Forelimb muscle (tissue), 1 donor: ENCODE data around the gene ZFYVE21. TPM values are rescaled to one million over a fixed set of nuclear protein-coding genes. Genes with fewer than 3 reads are reported as not detected.
"Not testable (repeated sequence)": the region's sequence is repeated elsewhere in the genome, so short reads cannot be mapped to it uniquely, and the experiment has no call there.

Experiments
- DNase-seq: peaks from one replicate; pipeline ENCODE4 v3.0.0-alpha.2; 2013; ENCODE audit warnings: low read depth
- polyA plus RNA-seq: library from polyadenylated mRNA; unstranded; fragments of 120-200 nt; gene quantifications from one replicate; pipeline ENCODE4 v1.2.1, GENCODE V29; 2013; ENCODE audit not compliant: insufficient read length

ZFYVE21 gene
- polyA plus RNA-seq, 1 donor, result 42.2 TPM

DNA sequence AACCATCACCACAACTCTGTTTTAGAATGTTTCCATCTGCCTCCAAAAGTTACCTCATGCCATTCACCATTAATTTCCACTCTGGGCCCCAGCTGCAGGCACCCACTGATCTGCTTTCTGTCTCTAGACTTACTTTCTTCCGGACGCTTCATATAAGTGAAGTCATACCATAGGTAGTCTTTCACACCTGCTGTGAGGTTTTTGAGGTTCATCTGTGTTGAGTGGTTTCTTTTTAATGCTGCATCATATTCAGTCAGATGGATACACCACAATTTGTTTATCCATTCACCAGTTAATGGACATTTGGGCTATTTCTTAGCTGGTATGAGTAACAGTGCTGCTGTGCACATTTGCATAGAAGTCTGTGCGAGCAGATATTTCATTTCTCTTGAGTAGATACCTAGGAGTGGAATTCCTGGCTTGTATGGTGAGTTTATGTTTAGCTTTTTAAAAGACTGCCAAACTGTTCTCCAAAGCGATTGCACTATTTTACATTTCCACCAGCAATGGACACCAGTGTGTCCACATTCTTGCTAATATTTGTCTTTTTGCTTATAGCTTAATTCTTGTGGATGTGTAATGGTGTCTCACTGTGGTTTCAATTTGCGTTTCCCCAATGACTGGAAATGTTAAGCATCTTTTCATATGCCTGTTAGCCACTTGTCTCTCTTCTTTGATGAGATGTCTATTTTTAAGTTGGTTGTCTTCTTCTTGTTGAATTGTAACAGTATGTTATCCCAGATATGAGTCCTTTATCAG, 48.3 kb downstream of the ZFYVE21 start:
- no peak for DNase-seq

DNA sequence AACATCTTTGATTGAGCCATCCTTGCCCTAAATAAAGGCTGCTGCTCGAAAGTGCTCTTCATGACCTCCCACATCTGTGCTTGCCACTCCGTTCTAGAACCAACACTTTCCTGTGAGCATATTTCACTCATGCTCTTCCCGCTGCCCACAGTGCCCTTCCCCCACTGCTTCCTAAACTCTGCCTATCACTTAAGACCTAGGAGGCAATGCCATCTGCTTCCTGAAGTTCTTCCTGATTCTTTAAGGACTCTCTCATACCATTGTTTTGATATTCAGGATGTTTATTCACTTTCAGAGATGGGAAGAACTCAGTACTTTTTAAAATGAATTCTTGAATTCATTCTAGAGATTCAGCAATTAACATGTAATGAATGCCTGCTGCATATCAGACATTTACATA, 49.9 kb downstream of the ZFYVE21 start:
- no peak for DNase-seq

DNA sequence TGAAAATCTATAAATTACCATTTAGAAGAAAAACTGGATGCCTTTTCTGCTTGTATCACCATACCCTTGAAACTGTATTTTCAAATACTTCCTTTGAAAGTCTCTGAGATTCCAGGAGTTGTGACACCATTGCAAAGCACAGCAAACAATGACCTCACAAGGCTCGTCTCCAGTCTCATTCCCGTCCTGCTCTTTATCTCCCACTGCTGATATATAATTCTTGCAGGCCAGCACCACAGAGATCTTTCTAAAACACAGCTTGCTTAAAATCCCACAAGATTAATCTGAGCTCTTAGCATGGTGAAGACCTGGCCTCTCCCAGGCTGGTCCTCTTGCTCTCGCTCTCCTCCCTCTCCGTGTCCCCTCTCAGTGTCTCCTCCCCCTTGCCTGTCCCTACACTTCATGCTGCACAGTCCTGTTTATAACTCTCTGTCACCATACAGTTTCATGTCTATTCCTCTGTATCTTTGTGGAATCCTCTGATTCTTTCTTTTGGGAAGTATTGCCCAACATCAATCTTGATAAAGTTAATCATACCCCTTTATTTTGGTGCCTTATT, 51.8 kb downstream of the ZFYVE21 start:
- no peak for DNase-seq

DNA sequence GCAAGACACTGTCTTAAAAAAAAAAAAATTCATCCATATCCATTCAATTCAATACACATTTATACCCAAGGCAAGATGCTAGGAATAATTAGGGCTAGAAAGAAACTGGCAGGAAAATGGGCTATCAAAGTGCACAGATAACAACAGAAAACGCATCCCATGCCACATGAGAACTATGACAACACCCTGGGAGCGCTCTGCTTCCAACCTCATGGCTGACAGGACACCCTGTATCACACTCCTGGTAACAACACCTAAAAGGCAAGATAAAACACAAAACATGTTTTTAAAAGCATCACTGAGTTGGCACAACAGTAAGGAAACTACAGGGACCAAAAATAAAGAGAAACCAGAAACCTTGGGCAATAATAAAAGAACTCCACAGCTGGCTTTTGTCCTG, 54.9 kb downstream of the ZFYVE21 start:
- DNase-seq, result no peak

DNA sequence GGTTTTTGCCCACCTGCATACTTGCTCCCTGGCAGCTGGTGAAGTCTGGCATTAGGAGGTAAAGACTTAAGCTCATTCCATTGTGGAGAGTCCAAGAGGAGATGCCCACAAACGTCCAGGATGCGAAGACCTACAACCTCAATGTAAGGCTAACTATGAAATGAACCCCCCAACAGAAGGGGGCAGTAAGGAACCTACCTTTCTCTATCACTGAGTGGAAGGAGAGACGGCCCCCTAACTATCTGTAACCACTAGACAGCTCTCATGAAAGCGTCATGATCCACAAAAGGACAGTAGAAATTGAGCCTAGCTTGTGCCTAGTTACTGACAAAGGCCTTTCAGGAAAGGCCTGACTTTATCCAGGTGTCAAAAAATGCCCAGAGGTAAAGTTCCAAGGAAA, 55.3 kb downstream of the ZFYVE21 start:
- no peak for DNase-seq

DNA sequence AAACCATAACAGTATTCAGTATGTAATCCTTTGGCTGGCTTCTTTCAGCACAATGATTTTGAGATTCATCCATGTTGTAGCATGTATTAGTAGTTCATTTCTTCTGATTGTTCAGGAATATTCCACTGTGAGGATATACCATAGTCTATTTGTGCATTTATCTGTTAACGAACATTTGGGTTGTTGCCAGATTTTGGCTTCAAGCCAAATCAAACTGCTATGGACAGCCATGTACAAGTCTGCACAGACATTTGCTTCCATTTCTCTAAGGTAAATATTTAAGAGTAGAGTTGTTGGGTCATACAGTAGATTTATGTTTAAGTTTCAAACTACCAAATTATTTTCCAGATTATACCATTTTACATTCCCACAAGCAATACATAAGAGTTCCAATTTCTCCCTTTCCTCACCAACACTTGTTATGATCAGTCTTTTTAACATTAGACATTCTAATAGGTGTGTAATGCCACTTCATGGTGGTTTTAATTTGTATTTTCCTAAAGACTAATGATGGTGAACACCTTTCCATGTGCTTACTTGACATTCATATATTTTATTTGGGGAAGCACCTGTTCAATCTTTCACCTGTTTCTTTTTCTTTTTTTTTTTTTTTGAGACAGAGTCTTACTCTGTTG, 56.6 kb downstream of the ZFYVE21 start:
- no peak for DNase-seq

DNA sequence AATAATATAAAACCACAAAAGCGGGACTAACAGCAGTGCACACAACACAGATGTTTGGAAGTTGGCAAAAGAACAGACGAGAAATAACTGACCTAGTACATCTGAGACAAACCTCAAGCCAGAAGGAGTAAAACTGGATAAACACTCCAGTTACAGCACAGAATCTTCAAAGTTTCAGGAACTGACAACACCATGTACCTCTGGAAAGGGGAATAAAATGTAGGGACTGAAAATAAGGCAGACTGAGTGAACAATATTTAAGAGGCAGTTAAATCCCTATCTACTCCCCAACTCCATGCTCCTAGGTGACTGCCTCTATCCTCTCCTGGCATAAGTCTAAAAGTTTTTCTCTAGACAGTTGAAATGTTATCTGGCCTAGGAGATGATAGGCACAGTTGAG, 57.9 kb downstream of the ZFYVE21 start:
- DNase-seq, result no peak

DNA sequence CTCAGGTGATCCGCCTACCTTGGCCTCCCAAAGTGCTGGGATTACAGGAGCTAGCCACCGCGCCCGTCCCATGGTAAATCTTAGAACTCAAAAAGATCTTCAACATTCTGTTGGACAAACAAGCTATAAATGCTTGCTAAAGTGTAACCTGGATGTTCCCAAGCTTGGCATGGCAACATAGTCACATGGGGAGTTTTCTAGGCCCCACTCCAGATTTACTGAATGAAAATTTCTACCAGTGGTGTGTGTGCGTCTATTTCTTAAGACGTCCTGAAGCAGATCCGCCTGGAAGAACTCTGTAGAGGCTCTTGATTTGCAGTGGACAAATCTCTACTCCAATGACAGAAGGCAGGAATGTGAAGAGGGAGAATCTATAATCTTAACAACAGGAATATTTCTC, 59.9 kb downstream of the ZFYVE21 start:
- no peak for DNase-seq

DNA sequence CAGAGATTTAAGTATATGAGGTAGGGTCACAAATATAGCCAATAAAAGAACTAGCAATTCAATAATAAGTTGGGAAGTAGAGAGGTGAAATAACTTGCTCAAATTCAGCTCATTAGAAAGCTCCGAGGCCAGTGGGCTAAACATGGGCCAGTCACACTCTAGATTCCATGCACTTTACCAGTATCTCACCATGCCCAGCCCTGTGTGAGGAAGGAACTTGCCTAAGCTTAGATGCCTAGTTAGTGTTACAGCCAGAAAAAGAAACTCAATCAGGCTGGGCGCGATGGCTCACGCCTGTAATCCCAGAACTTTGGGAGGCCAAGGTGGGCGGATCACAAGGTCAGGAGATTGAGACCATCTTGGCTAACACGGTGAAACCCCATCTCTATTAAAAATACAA, 60.7 kb downstream of the ZFYVE21 start:
- DNase-seq, result not testable (repeated sequence)

DNA sequence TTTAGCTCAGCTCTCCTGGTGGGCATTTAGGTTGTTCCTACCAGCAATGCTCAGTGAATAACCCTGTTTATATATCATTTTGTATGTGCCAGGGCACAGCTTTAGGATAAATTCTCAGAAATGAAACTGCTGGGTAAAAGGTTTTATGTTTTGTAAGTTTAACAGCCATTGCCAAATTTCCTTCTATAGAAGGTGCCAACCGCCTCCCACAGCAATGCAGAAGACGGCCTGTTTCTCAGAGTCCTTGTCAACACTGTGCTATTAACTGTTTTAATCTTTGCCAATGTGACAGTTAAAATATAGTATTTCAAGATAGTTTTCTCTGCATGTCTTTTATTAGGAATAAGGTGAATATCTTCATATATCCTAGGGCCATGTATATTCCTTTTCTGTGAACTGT, 66.8 kb downstream of the ZFYVE21 start:
- DNase-seq, result no peak

Other genes starting within 250 kb of the ZFYVE21 start
- 294 TPM for gene CKB, start 193.0 kb upstream of the ZFYVE21 start, polyA plus RNA-seq
- 7.2 TPM for gene TRMT61A, start 186.6 kb upstream of the ZFYVE21 start, polyA plus RNA-seq
- 21.1 TPM for gene BAG5, start 153.2 kb upstream of the ZFYVE21 start, polyA plus RNA-seq
- gene COA8, start 152.8 kb upstream of the ZFYVE21 start, polyA plus RNA-seq, result 56.4 TPM
- 104 TPM for gene KLC1, start 86.6 kb upstream of the ZFYVE21 start, polyA plus RNA-seq
- 10.2 TPM for gene XRCC3, start 359 bp upstream of the ZFYVE21 start, polyA plus RNA-seq
- 7.7 TPM for gene PPP1R13B, start 131.8 kb downstream of the ZFYVE21 start, polyA plus RNA-seq
- gene TDRD9, start 212.6 kb downstream of the ZFYVE21 start, polyA plus RNA-seq, result 0.62 TPM
- not detected for gene RD3L, start 226.7 kb downstream of the ZFYVE21 start, polyA plus RNA-seq